ENCODE results near the gene TRPM1.

TRPM1 gene

DNA sequence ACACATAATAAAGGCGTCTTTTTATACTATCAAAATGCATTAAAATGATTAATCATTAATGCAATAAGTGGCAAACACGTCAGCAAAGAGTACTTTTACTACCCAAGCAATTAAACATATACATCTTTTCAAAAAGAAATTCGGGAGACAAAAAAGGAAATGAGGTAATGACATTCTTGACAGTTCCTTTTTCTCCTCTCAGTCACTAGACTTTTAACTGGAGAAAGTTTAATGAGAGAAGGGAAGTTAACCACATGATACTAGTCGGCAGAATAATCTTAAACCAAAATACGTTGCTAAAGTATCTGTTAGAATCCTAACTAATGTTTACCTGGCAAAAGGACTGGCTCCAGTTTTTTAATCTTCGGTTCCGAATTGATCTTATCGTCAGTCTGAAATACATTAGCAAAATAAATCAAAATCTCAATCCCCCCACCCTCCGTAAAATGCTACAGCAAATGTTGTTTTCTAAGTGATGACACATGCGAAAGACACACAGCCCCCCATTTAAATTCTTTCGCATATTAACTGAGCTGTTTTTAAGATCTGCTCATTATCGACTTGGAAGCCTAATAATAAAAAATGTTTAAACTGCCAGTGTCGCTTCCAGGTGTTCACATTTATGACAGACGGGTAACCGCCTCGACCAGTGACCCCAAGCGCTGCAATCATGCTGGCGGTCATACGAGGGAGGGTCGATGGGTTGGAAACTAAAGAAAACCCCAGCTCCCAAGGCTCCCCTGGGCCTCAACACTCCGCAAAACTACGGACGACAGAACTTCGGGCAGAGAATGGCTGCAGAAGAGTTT is 110.9 kb downstream of the TRPM1 start:
- Histone ChIP-seq H3K4me3 (ENCODE audit: low read depth, low read length) (peak overlapping the region; percentile 91), H3K27me3 (replicated peaks) (no peaks in the 10 kb centered on the region), H3K36me3 (replicated peaks) (no peaks in the 10 kb centered on the region), H3K27ac (peak overlapping the region; percentile 69)
- no peak for DNase-seq
- in situ Hi-C loops (cut with HindIII; ENCODE audit: low pct_ligation_motif_present, low sequenced_read_pairs): no loop called here
- TF ChIP-seq, protein P1, sequence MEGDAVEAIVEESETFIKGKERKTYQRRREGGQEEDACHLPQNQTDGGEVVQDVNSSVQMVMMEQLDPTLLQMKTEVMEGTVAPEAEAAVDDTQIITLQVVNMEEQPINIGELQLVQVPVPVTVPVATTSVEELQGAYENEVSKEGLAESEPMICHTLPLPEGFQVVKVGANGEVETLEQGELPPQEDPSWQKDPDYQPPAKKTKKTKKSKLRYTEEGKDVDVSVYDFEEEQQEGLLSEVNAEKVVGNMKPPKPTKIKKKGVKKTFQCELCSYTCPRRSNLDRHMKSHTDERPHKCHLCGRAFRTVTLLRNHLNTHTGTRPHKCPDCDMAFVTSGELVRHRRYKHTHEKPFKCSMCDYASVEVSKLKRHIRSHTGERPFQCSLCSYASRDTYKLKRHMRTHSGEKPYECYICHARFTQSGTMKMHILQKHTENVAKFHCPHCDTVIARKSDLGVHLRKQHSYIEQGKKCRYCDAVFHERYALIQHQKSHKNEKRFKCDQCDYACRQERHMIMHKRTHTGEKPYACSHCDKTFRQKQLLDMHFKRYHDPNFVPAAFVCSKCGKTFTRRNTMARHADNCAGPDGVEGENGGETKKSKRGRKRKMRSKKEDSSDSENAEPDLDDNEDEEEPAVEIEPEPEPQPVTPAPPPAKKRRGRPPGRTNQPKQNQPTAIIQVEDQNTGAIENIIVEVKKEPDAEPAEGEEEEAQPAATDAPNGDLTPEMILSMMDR (IDR thresholded peaks at IDR 0.05; ENCODE audit: low read depth, low read length, missing control alignments): no peak

DNA sequence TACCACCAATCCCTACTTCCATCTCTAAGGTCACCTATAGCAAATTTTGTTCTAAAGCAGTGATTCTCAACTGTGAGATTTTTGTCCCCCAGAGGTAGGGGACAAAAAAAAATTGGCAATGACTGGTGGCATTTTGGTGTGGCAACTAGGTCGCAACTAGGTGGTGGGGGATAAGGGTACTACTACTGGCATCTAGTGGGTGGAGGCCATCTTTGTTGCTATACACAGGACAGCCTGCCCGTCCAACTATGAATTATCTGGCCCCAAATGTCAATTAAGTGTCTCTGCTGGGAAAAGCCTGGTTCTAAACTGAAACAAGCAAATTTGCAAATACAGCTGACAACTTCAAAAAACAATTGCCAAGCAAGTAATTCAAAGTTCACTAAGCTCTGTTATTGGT is 111.5 kb downstream of the TRPM1 start:
- TF ChIP-seq, protein P1 (IDR thresholded peaks at IDR 0.05; ENCODE audit: low read depth, low read length, missing control alignments): peak; percentile 13
- Histone ChIP-seq H3K36me3 (replicated peaks) (no peaks in the 10 kb centered on the region), H3K4me3 (ENCODE audit: low read depth, low read length) (peak overlapping the region; percentile 91), H3K27me3 (replicated peaks) (no peaks in the 10 kb centered on the region), H3K27ac (no peak overlapping the region)
- in situ Hi-C loops (cut with HindIII; ENCODE audit: low pct_ligation_motif_present, low sequenced_read_pairs): no loop called here
- DNase-seq: no peak

DNA sequence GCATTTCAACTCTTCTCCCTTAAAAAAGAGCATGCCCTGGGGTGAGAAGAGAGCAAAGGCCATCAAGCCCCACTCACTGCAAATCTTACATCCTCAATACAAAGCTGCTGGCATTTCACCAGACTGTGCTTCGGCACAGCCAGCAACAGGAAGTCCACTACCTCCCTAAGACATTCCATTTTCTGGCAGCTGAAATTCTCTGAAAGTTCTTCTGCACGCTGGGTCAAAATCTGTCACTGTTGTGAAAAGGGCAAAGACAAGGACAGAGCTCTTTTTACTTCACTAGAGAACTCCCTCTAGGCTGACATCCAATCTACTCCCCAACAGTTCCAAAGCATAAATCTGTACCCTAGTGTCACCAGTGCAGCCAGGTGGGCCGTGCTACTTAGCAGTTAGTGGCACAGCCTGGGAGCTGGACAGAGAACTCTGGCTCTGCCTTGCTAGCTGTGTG is 116.4 kb downstream of the TRPM1 start:
- H3K4me3 ChIP-seq (ENCODE audit: low read depth, low read length): no peak overlapping the region
- TF ChIP-seq, protein P1 (IDR thresholded peaks at IDR 0.05; ENCODE audit: low read depth, low read length, missing control alignments): no peak
- in situ Hi-C loops (cut with HindIII; ENCODE audit: low pct_ligation_motif_present, low sequenced_read_pairs): no loop called here

DNA sequence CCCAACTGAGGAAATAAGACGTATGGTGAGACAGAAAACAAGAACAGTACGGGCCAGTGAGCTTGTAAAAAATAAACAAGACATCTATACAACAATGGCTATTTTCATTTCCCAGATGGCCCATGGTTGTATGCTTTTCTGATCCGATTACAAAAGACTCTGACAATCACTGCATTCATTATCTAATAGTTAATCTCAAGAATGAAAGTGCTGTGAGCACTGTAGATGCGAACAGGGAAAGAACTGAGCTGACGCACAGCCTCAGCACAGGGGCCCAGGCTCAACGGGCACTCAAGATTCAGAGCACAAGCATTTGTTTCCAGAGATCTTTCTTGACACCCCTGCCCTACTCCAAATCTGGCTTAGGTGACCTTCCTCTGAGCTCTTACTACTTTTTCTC is 117.0 kb downstream of the TRPM1 start:
- DNase-seq: no peak

More for the DNA sequence above, 116.4 kb downstream of the TRPM1 start:
- H3K36me3 ChIP-seq (replicated peaks): no peaks in the 10 kb centered on the region
- H3K27ac ChIP-seq: no peak overlapping the region
- H3K27me3 ChIP-seq (replicated peaks): no peaks in the 10 kb centered on the region
- DNase-seq: no peak

DNA sequence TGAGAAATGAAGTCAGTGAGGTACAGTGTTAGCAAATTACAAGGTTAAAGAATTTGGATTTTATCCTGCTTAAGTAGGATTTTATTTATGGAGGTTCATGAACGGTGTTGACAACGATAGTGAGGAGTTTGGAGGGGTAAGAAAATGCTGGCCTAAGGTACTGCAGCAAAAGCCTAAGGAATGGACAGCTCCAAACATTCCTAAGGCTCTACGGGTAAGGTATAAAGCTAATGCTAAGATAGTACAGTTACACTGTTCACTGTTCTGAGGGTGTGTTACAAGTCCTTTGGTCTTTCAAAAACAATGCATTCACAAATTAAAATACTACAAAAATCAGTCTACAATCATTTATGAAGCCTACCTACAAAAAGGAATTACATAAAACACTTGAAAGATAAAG is 117.4 kb downstream of the TRPM1 start:
- in situ Hi-C loops (cut with HindIII; ENCODE audit: low pct_ligation_motif_present, low sequenced_read_pairs): no loop called here
- Histone ChIP-seq H3K4me3 (ENCODE audit: low read depth, low read length) (no peak overlapping the region), H3K27me3 (replicated peaks) (no peaks in the 10 kb centered on the region), H3K36me3 (replicated peaks) (no peaks in the 10 kb centered on the region), H3K27ac (no peak overlapping the region)
- TF ChIP-seq, protein P1 (IDR thresholded peaks at IDR 0.05; ENCODE audit: low read depth, low read length, missing control alignments): no peak
- no peak for DNase-seq

More for the DNA sequence above, 117.0 kb downstream of the TRPM1 start:
- H3K27ac ChIP-seq: no peak overlapping the region
- H3K4me3 ChIP-seq (ENCODE audit: low read depth, low read length): no peak overlapping the region
- in situ Hi-C loops (cut with HindIII; ENCODE audit: low pct_ligation_motif_present, low sequenced_read_pairs): no loop called here
- no peaks in the 10 kb centered on the region for H3K27me3 ChIP-seq (replicated peaks)
- TF ChIP-seq, protein P1 (IDR thresholded peaks at IDR 0.05; ENCODE audit: low read depth, low read length, missing control alignments): no peak
- no peaks in the 10 kb centered on the region for H3K36me3 ChIP-seq (replicated peaks)

Measured in brain microvascular endothelial cell (primary cell).